ENCODE results near the gene CEP104.

DNA sequence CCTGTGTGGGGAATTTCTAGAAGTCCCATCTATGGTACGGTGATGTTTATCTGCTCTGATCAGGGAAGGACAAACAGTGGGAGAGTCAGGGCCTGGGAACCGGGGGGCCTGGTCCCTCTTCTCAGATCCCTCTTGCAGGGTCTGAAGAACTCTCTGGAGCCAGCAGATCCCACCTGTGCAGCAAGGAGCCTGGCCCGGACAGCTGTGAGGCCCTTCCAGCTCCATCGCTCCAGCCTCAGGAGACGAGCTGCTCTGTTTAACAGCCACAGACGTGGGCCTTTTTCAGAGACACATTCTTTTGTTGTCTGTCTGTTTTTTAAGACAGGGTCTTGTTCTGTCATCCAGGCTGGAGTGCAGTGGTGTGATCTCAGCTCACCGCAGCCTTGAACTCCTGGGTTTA is 28.6 kb upstream of the CEP104 start:
- TF ChIP-seq, protein P1, sequence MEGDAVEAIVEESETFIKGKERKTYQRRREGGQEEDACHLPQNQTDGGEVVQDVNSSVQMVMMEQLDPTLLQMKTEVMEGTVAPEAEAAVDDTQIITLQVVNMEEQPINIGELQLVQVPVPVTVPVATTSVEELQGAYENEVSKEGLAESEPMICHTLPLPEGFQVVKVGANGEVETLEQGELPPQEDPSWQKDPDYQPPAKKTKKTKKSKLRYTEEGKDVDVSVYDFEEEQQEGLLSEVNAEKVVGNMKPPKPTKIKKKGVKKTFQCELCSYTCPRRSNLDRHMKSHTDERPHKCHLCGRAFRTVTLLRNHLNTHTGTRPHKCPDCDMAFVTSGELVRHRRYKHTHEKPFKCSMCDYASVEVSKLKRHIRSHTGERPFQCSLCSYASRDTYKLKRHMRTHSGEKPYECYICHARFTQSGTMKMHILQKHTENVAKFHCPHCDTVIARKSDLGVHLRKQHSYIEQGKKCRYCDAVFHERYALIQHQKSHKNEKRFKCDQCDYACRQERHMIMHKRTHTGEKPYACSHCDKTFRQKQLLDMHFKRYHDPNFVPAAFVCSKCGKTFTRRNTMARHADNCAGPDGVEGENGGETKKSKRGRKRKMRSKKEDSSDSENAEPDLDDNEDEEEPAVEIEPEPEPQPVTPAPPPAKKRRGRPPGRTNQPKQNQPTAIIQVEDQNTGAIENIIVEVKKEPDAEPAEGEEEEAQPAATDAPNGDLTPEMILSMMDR (IDR thresholded peaks at IDR 0.05), result no peak
- no peak for TF ChIP-seq POLR2A (IDR thresholded peaks at IDR 0.05)

Measured in heart left ventricle (tissue), 13 donors.